Measurements from ENCODE around the gene NPDC1. TPM values are rescaled to one million over a fixed set of nuclear protein-coding genes. Genes with fewer than 3 reads are reported as not detected.

The NPDC1 gene
- polyA plus RNA-seq, 1 donor = 42.7 TPM

GRCh38 chr9:137048655-137049543 lies 2.9 kb upstream of the NPDC1 start:
- WGBS (ENCODE audit: insufficient coverage, low lambda C conversion rate) = no CpG with 5 or more reads among the region's 72 CpGs
- H3K27me3 ChIP-seq (ENCODE audit: control insufficient read depth, insufficient read depth, low read length) = peaks cover 83% of the 10 kb centered on the region
- no peak for DNase-seq
- H3K27ac ChIP-seq (ENCODE audit: low read length) = no peak overlapping the region
- H3K4me3 ChIP-seq (ENCODE audit: low read length) = no peak overlapping the region
- H3K36me3 ChIP-seq (ENCODE audit: control insufficient read depth, insufficient read depth, low read length) = no peaks in the 10 kb centered on the region
- H3K9me3 ChIP-seq (ENCODE audit: control insufficient read depth, low read depth, low read length) = peaks cover 8% of the 10 kb centered on the region
- peaks cover 22% of the 10 kb centered on the region for H3K4me1 ChIP-seq (ENCODE audit: control insufficient read depth, insufficient read depth, low read length)

- DNase-seq = peak in 1 of 2 donors; percentile 50
- Histone ChIP-seq H3K36me3 (ENCODE audit: control insufficient read depth, insufficient read depth, low read length) (no peaks in the 10 kb centered on the region), H3K9me3 (ENCODE audit: control insufficient read depth, low read depth, low read length) (peaks cover 10% of the 10 kb centered on the region), H3K27me3 (ENCODE audit: control insufficient read depth, insufficient read depth, low read length) (peaks cover 68% of the 10 kb centered on the region), H3K4me1 (ENCODE audit: control insufficient read depth, insufficient read depth, low read length) (peaks cover 23% of the 10 kb centered on the region), H3K4me3 (ENCODE audit: low read length) (peak overlapping the region; percentile 28), H3K27ac (ENCODE audit: low read length) (no peak overlapping the region)
- WGBS (ENCODE audit: insufficient coverage, low lambda C conversion rate) = no CpG with 5 or more reads among the region's 96 CpGs
Measured at GRCh38 chr9:137045294-137046087, 486 bp downstream of the NPDC1 start.

- H3K36me3 ChIP-seq (ENCODE audit: control insufficient read depth, insufficient read depth, low read length) = no peaks in the 10 kb centered on the region
- H3K27ac ChIP-seq (ENCODE audit: low read length) = no peak overlapping the region
- no peak for DNase-seq
- peaks cover 12% of the 10 kb centered on the region for H3K9me3 ChIP-seq (ENCODE audit: control insufficient read depth, low read depth, low read length)
- peak overlapping the region; percentile 28 for H3K4me3 ChIP-seq (ENCODE audit: low read length)
- no CpG with 5 or more reads among the region's 18 CpGs for WGBS (ENCODE audit: insufficient coverage, low lambda C conversion rate)
- H3K4me1 ChIP-seq (ENCODE audit: control insufficient read depth, insufficient read depth, low read length) = peaks cover 23% of the 10 kb centered on the region
- peaks cover 59% of the 10 kb centered on the region for H3K27me3 ChIP-seq (ENCODE audit: control insufficient read depth, insufficient read depth, low read length)
Measured at GRCh38 chr9:137044502-137045177, 1.3 kb downstream of the NPDC1 start.

GRCh38 chr9:137044037-137044436 lies 1.9 kb downstream of the NPDC1 start:
- Histone ChIP-seq H3K4me1 (ENCODE audit: control insufficient read depth, insufficient read depth, low read length) (peaks cover 23% of the 10 kb centered on the region), H3K27me3 (ENCODE audit: control insufficient read depth, insufficient read depth, low read length) (peaks cover 53% of the 10 kb centered on the region), H3K27ac (ENCODE audit: low read length) (no peak overlapping the region), H3K36me3 (ENCODE audit: control insufficient read depth, insufficient read depth, low read length) (no peaks in the 10 kb centered on the region), H3K9me3 (ENCODE audit: control insufficient read depth, low read depth, low read length) (peaks cover 10% of the 10 kb centered on the region), H3K4me3 (ENCODE audit: low read length) (no peak overlapping the region)
- no CpG with 5 or more reads among the region's 12 CpGs for WGBS (ENCODE audit: insufficient coverage, low lambda C conversion rate)
- DNase-seq = no peak

- Histone ChIP-seq H3K9me3 (ENCODE audit: control insufficient read depth, low read depth, low read length) (peaks cover 9% of the 10 kb centered on the region), H3K4me1 (ENCODE audit: control insufficient read depth, insufficient read depth, low read length) (peaks cover 23% of the 10 kb centered on the region), H3K36me3 (ENCODE audit: control insufficient read depth, insufficient read depth, low read length) (no peaks in the 10 kb centered on the region), H3K27ac (ENCODE audit: low read length) (no peak overlapping the region), H3K27me3 (ENCODE audit: control insufficient read depth, insufficient read depth, low read length) (peaks cover 45% of the 10 kb centered on the region), H3K4me3 (ENCODE audit: low read length) (no peak overlapping the region)
- WGBS (ENCODE audit: insufficient coverage, low lambda C conversion rate) = no CpG with 5 or more reads among the region's 36 CpGs
- no peak for DNase-seq
Measured at GRCh38 chr9:137042751-137043727, 2.9 kb downstream of the NPDC1 start.

- H3K9me3 ChIP-seq (ENCODE audit: control insufficient read depth, low read depth, low read length) = peaks cover 5% of the 10 kb centered on the region
- H3K36me3 ChIP-seq (ENCODE audit: control insufficient read depth, insufficient read depth, low read length) = no peaks in the 10 kb centered on the region
- H3K4me1 ChIP-seq (ENCODE audit: control insufficient read depth, insufficient read depth, low read length) = peaks cover 19% of the 10 kb centered on the region
- WGBS (ENCODE audit: insufficient coverage, low lambda C conversion rate) = no CpG with 5 or more reads among the region's 16 CpGs
- H3K4me3 ChIP-seq (ENCODE audit: low read length) = no peak overlapping the region
- no peak overlapping the region for H3K27ac ChIP-seq (ENCODE audit: low read length)
- DNase-seq = no peak
- peaks cover 28% of the 10 kb centered on the region for H3K27me3 ChIP-seq (ENCODE audit: control insufficient read depth, insufficient read depth, low read length)
Measured at GRCh38 chr9:137041124-137041523, 4.9 kb downstream of the NPDC1 start.

GRCh38 chr9:137040568-137040967 lies 5.4 kb downstream of the NPDC1 start:
- no peaks in the 10 kb centered on the region for H3K36me3 ChIP-seq (ENCODE audit: control insufficient read depth, insufficient read depth, low read length)
- H3K27me3 ChIP-seq (ENCODE audit: control insufficient read depth, insufficient read depth, low read length) = peaks cover 25% of the 10 kb centered on the region
- WGBS (ENCODE audit: insufficient coverage, low lambda C conversion rate) = no CpG with 5 or more reads among the region's 23 CpGs
- H3K27ac ChIP-seq (ENCODE audit: low read length) = no peak overlapping the region
- DNase-seq = no peak
- H3K9me3 ChIP-seq (ENCODE audit: control insufficient read depth, low read depth, low read length) = peaks cover 4% of the 10 kb centered on the region
- peaks cover 19% of the 10 kb centered on the region for H3K4me1 ChIP-seq (ENCODE audit: control insufficient read depth, insufficient read depth, low read length)
- H3K4me3 ChIP-seq (ENCODE audit: low read length) = no peak overlapping the region

GRCh38 chr9:137039611-137040366 lies 6.2 kb downstream of the NPDC1 start:
- no CpG with 5 or more reads among the region's 32 CpGs for WGBS (ENCODE audit: insufficient coverage, low lambda C conversion rate)
- Histone ChIP-seq H3K36me3 (ENCODE audit: control insufficient read depth, insufficient read depth, low read length) (no peaks in the 10 kb centered on the region), H3K27ac (ENCODE audit: low read length) (no peak overlapping the region), H3K4me1 (ENCODE audit: control insufficient read depth, insufficient read depth, low read length) (peaks cover 18% of the 10 kb centered on the region), H3K4me3 (ENCODE audit: low read length) (no peak overlapping the region), H3K9me3 (ENCODE audit: control insufficient read depth, low read depth, low read length) (peaks cover 4% of the 10 kb centered on the region), H3K27me3 (ENCODE audit: control insufficient read depth, insufficient read depth, low read length) (peaks cover 17% of the 10 kb centered on the region)
- no peak for DNase-seq

GRCh38 chr9:137038916-137039315 lies 7.1 kb downstream of the NPDC1 start:
- H3K36me3 ChIP-seq (ENCODE audit: control insufficient read depth, insufficient read depth, low read length) = no peaks in the 10 kb centered on the region
- peaks cover 8% of the 10 kb centered on the region for H3K27me3 ChIP-seq (ENCODE audit: control insufficient read depth, insufficient read depth, low read length)
- peaks cover 14% of the 10 kb centered on the region for H3K4me1 ChIP-seq (ENCODE audit: control insufficient read depth, insufficient read depth, low read length)
- peaks cover 4% of the 10 kb centered on the region for H3K9me3 ChIP-seq (ENCODE audit: control insufficient read depth, low read depth, low read length)
- no CpG with 5 or more reads among the region's 9 CpGs for WGBS (ENCODE audit: insufficient coverage, low lambda C conversion rate)
- no peak overlapping the region for H3K4me3 ChIP-seq (ENCODE audit: low read length)
- H3K27ac ChIP-seq (ENCODE audit: low read length) = no peak overlapping the region
- DNase-seq = no peak
